Liver (tissue), 3 donors: ENCODE data around the gene SPSB1.

Experiments used
- HNF4A ChIP-seq, 2 donors: conservative IDR thresholded peaks; 2 replicates each; pipeline ENCODE4 v1.6.1; 2016; ENCODE audit warnings: antibody characterized with exemption in 2 of 2, mild to moderate bottlenecking in 2 of 2
- JUND ChIP-seq, 2 donors: IDR thresholded peaks; 2 replicates each; pipeline ENCODE4 v1.6.1; 2016; ENCODE audit warnings: antibody characterized with exemption in 2 of 2
- TF ChIP-seq, protein P1 (sequence below): IDR thresholded peaks from 2 replicates; pipeline ENCODE4 v1.6.1; 2016; ENCODE audit warnings: antibody characterized with exemption
- TF ChIP-seq, protein P2 (sequence below): IDR thresholded peaks from 2 replicates; pipeline ENCODE4 v1.6.1; 2016; ENCODE audit warnings: antibody characterized with exemption, mild to moderate bottlenecking
- TF ChIP-seq, protein P3 (sequence below): fragments of 150-350 bp; IDR thresholded peaks from 2 replicates; pipeline ENCODE4 v1.5.1; 2017; ENCODE audit warnings: improper control_type of control experiment, low read depth, low read length; ENCODE audit not compliant: missing input control
- donor health status: healthy.
- donor health status: healthy.

DNA sequence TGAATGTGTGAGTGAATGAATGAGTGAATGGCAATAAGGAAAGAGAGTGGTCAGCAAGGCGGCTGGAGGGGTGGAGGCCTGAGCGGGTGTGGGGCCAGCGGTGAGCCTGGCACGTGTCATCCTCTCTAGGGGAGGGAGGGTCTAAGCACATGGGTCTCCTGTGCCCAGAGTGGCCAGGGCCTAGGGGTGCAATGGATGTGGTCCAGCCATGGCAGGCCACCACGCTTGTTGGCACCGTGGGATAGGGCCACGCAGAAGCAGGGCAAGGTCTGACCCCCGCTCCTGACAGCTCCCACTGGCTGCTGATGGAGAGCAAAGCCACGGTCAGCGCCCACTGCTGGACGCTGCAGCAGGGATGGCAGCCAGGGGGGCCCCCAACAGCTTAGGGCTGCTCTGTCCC lies 19.5 kb upstream of the SPSB1 start:
- TF ChIP-seq, protein P1, sequence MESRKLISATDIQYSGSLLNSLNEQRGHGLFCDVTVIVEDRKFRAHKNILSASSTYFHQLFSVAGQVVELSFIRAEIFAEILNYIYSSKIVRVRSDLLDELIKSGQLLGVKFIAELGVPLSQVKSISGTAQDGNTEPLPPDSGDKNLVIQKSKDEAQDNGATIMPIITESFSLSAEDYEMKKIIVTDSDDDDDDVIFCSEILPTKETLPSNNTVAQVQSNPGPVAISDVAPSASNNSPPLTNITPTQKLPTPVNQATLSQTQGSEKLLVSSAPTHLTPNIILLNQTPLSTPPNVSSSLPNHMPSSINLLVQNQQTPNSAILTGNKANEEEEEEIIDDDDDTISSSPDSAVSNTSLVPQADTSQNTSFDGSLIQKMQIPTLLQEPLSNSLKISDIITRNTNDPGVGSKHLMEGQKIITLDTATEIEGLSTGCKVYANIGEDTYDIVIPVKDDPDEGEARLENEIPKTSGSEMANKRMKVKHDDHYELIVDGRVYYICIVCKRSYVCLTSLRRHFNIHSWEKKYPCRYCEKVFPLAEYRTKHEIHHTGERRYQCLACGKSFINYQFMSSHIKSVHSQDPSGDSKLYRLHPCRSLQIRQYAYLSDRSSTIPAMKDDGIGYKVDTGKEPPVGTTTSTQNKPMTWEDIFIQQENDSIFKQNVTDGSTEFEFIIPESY, result no peak
- TF ChIP-seq, protein P2, sequence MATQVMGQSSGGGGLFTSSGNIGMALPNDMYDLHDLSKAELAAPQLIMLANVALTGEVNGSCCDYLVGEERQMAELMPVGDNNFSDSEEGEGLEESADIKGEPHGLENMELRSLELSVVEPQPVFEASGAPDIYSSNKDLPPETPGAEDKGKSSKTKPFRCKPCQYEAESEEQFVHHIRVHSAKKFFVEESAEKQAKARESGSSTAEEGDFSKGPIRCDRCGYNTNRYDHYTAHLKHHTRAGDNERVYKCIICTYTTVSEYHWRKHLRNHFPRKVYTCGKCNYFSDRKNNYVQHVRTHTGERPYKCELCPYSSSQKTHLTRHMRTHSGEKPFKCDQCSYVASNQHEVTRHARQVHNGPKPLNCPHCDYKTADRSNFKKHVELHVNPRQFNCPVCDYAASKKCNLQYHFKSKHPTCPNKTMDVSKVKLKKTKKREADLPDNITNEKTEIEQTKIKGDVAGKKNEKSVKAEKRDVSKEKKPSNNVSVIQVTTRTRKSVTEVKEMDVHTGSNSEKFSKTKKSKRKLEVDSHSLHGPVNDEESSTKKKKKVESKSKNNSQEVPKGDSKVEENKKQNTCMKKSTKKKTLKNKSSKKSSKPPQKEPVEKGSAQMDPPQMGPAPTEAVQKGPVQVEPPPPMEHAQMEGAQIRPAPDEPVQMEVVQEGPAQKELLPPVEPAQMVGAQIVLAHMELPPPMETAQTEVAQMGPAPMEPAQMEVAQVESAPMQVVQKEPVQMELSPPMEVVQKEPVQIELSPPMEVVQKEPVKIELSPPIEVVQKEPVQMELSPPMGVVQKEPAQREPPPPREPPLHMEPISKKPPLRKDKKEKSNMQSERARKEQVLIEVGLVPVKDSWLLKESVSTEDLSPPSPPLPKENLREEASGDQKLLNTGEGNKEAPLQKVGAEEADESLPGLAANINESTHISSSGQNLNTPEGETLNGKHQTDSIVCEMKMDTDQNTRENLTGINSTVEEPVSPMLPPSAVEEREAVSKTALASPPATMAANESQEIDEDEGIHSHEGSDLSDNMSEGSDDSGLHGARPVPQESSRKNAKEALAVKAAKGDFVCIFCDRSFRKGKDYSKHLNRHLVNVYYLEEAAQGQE, result no peak
- TF ChIP-seq JUND (IDR thresholded peaks at IDR 0.05) (no peak), HNF4A (conservative IDR thresholded peaks at IDR 0.05) (no peak)
- TF ChIP-seq, protein P3, sequence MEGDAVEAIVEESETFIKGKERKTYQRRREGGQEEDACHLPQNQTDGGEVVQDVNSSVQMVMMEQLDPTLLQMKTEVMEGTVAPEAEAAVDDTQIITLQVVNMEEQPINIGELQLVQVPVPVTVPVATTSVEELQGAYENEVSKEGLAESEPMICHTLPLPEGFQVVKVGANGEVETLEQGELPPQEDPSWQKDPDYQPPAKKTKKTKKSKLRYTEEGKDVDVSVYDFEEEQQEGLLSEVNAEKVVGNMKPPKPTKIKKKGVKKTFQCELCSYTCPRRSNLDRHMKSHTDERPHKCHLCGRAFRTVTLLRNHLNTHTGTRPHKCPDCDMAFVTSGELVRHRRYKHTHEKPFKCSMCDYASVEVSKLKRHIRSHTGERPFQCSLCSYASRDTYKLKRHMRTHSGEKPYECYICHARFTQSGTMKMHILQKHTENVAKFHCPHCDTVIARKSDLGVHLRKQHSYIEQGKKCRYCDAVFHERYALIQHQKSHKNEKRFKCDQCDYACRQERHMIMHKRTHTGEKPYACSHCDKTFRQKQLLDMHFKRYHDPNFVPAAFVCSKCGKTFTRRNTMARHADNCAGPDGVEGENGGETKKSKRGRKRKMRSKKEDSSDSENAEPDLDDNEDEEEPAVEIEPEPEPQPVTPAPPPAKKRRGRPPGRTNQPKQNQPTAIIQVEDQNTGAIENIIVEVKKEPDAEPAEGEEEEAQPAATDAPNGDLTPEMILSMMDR, result no peak
